Loucy (cell line): ENCODE measurements around the gene AKR1C1.
"Not testable (repeated sequence)": the region's sequence is repeated elsewhere in the genome, so short reads cannot be mapped to it uniquely, and the experiment has no call there.

Experiments
- EZH2phosphoT487 ChIP-seq: fragments of 200-600 bp; IDR thresholded peaks from 2 replicates; pipeline ENCODE4 v1.6.1; 2018; ENCODE audit warnings: antibody characterized with exemption, mild to moderate bottlenecking, moderate library complexity, borderline replicate concordance
- TF ChIP-seq, protein P1 (sequence below): fragments of 200-600 bp; sonication (generic); conservative IDR thresholded peaks from 2 replicates; pipeline ENCODE4 v1.5.1; 2014; ENCODE audit warnings: mild to moderate bottlenecking, antibody characterized with exemption, low read length

DNA sequence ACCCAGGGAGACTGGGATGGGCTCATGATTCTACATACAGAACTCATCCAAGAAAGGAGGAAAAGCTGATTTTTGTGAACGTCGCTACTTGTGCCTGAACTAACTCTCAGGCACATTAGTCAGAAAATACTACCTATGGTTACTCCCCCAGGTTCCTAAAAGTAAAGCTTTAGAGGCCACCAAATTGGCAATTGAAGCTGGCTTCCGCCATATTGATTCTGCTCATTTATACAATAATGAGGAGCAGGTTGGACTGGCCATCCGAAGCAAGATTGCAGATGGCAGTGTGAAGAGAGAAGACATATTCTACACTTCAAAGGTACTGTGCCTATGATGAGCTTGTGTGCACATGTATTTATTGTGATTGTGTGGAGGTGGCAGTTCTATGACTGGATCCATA, 2.5 kb downstream of the AKR1C1 start:
- TF ChIP-seq, protein P1, sequence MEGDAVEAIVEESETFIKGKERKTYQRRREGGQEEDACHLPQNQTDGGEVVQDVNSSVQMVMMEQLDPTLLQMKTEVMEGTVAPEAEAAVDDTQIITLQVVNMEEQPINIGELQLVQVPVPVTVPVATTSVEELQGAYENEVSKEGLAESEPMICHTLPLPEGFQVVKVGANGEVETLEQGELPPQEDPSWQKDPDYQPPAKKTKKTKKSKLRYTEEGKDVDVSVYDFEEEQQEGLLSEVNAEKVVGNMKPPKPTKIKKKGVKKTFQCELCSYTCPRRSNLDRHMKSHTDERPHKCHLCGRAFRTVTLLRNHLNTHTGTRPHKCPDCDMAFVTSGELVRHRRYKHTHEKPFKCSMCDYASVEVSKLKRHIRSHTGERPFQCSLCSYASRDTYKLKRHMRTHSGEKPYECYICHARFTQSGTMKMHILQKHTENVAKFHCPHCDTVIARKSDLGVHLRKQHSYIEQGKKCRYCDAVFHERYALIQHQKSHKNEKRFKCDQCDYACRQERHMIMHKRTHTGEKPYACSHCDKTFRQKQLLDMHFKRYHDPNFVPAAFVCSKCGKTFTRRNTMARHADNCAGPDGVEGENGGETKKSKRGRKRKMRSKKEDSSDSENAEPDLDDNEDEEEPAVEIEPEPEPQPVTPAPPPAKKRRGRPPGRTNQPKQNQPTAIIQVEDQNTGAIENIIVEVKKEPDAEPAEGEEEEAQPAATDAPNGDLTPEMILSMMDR, result not testable (repeated sequence)
- not testable (repeated sequence) for TF ChIP-seq EZH2phosphoT487
